ENCODE data around the gene NOX1.

Gene NOX1

DNA sequence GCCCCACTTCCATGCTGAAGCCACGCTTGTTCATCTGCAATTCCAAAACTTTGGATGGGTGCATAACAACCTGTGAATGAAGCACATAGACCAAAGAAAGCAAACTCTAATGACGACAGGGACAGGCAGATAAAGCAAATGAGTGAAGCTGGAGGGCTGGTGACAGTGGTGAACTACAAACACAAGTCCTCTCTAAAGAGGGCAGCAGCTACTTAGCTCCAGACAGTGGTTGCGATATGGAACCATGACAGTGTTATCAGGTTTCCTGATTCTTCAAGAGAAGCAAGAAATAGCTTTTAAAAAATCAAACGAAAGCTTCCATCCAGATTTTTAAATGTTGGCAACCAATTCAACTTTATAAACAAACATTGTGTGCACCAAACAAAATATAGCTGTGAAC, 23.8 kb downstream of the NOX1 start:
- no peaks in the 10 kb centered on the region for H3K9me3 ChIP-seq (ENCODE audit: insufficient read depth, low read length)
- no peaks in the 10 kb centered on the region for H3K79me2 ChIP-seq (ENCODE audit: insufficient read depth, low read length)
- no peak overlapping the region for H3K27ac ChIP-seq (ENCODE audit: low read depth, low read length)
- H4K20me1 ChIP-seq (ENCODE audit: low read depth, low read length) = no peaks in the 10 kb centered on the region
- H2AFZ ChIP-seq (ENCODE audit: low read depth, low read length, severe bottlenecking) = no peak overlapping the region
- H3K9ac ChIP-seq (ENCODE audit: low read length) = no peak overlapping the region
- no peaks in the 10 kb centered on the region for H3F3A ChIP-seq (ENCODE audit: insufficient read depth)
- H3K9me2 ChIP-seq (replicated peaks; ENCODE audit: insufficient read depth, low read length) = no peaks in the 10 kb centered on the region
- no peak overlapping the region for H3K4me2 ChIP-seq (ENCODE audit: low read depth, low read length, poor library complexity, severe bottlenecking)
- no peak overlapping the region for H3K4me3 ChIP-seq (ENCODE audit: insufficient read depth, low read length, poor library complexity, severe bottlenecking)
- no peaks in the 10 kb centered on the region for H3K36me3 ChIP-seq (ENCODE audit: low read length)
- H3K27me3 ChIP-seq (ENCODE audit: low read length) = no peaks in the 10 kb centered on the region
- TF ChIP-seq CTCF (IDR thresholded peaks at IDR 0.05; ENCODE audit: insufficient read depth, low read length, poor library complexity, severe bottlenecking) = no peak
- TF ChIP-seq EZH2phosphoT487 (conservative IDR thresholded peaks at IDR 0.05; ENCODE audit: low read length) = no peak

DNA sequence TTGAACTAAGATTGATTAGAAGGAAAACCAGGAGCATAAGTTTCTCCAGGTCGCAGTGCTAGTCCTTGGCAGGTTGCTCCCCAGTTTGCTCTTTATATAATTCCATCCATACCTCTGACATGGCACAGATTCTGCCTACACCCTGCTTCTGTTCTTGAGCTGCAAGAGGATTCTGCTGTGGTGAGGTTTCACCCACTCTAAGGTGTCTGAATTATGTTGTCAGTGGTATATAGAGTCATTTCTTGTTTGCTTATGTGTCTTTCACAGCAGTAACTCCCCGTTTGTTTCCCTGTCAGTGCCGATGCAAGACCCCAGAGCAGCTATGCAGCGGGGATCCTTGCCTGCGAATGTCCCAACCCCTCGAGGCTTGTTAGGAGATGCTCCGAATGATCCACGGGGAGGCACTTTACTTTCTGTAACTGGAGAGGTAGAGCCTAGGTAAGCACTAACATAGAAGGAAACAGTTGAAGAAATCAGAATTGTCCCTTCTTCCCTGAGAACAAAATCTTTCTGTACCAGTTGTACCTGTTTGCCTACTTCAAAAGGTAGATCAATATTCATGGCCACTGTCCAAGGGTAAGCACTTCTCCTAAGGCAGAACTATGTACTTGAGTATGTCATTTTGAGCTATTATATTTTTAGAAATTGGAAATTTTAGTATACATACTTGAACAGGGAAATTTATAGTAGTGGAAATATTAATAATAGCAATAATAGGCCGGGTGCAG, 42.8 kb downstream of the NOX1 start:
- H3K79me2 ChIP-seq (ENCODE audit: insufficient read depth, low read length) = no peaks in the 10 kb centered on the region
- H3K4me2 ChIP-seq (ENCODE audit: low read depth, low read length, poor library complexity, severe bottlenecking) = no peak overlapping the region
- no peak for TF ChIP-seq CTCF (IDR thresholded peaks at IDR 0.05; ENCODE audit: insufficient read depth, low read length, poor library complexity, severe bottlenecking)
- no peak for TF ChIP-seq EZH2phosphoT487 (conservative IDR thresholded peaks at IDR 0.05; ENCODE audit: low read length)
- H3K27ac ChIP-seq (ENCODE audit: low read depth, low read length) = no peak overlapping the region
- no peaks in the 10 kb centered on the region; the same call in 1 of the 2 replicates for H3K36me3 ChIP-seq (ENCODE audit: low read length)
- no peaks in the 10 kb centered on the region for H4K20me1 ChIP-seq (ENCODE audit: low read depth, low read length)
- H3F3A ChIP-seq (ENCODE audit: insufficient read depth) = no peaks in the 10 kb centered on the region
- H3K9me2 ChIP-seq (replicated peaks; ENCODE audit: insufficient read depth, low read length) = no peaks in the 10 kb centered on the region
- H3K4me3 ChIP-seq (ENCODE audit: insufficient read depth, low read length, poor library complexity, severe bottlenecking) = no peak overlapping the region
- no peak overlapping the region for H3K9ac ChIP-seq (ENCODE audit: low read length)
- H3K27me3 ChIP-seq (ENCODE audit: low read length) = no peaks in the 10 kb centered on the region
- H3K9me3 ChIP-seq (ENCODE audit: insufficient read depth, low read length) = no peaks in the 10 kb centered on the region
- no peak overlapping the region for H2AFZ ChIP-seq (ENCODE audit: low read depth, low read length, severe bottlenecking)

GRCh38 chrX:100830547-100830946, 43.6 kb downstream of the NOX1 start:
- TF ChIP-seq EZH2phosphoT487 (conservative IDR thresholded peaks at IDR 0.05; ENCODE audit: low read length) (no peak), CTCF (IDR thresholded peaks at IDR 0.05; ENCODE audit: insufficient read depth, low read length, poor library complexity, severe bottlenecking) (no peak)
- Histone ChIP-seq H3K79me2 (ENCODE audit: insufficient read depth, low read length) (no peaks in the 10 kb centered on the region), H3F3A (ENCODE audit: insufficient read depth) (no peaks in the 10 kb centered on the region), H2AFZ (ENCODE audit: low read depth, low read length, severe bottlenecking) (no peak overlapping the region), H3K4me3 (ENCODE audit: insufficient read depth, low read length, poor library complexity, severe bottlenecking) (no peak overlapping the region), H3K36me3 (ENCODE audit: low read length) (no peaks in the 10 kb centered on the region; the same call in 1 of the 2 replicates), H3K27me3 (ENCODE audit: low read length) (no peaks in the 10 kb centered on the region), H3K4me2 (ENCODE audit: low read depth, low read length, poor library complexity, severe bottlenecking) (no peak overlapping the region), H3K9ac (ENCODE audit: low read length) (no peak overlapping the region), H3K27ac (ENCODE audit: low read depth, low read length) (no peak overlapping the region), H3K9me2 (replicated peaks; ENCODE audit: insufficient read depth, low read length) (no peaks in the 10 kb centered on the region), H3K9me3 (ENCODE audit: insufficient read depth, low read length) (no peaks in the 10 kb centered on the region), H4K20me1 (ENCODE audit: low read depth, low read length) (no peaks in the 10 kb centered on the region)

Data from SU-DHL-6 (cell line).